H1 (cell line): ENCODE measurements around the gene THAP2. TPM values are rescaled to one million over a fixed set of nuclear protein-coding genes. Genes with fewer than 3 reads are reported as not detected.

Experiments
- CTCF ChIA-PET: fragments of 300-600 bp; sonication (Branson Sonifier 250); formaldehyde crosslinking; loops from one replicate; lab custom pipeline; 2021; ENCODE audit not compliant: partially characterized antibody; lab: Charles Lee
- POLR2A ChIA-PET: fragments of 300-600 bp; sonication (Branson Sonifier 250); formaldehyde crosslinking; loops from one replicate; lab custom pipeline; 2021; ENCODE audit warnings: inconsistent platforms; ENCODE audit not compliant: partially characterized antibody; lab: Charles Lee
- DNase-seq, 2 experiments: peaks; one replicate each; pipeline versions ENCODE4 v3.0.0 to v3.0.0-alpha.2; 2010 to 2022; ENCODE audit warnings: low spot score in 2 of 2, low read depth in 1 of 2, mixed read lengths in 1 of 2
- FAIRE-seq: peaks from 2 replicates; lab custom pipeline; 2011; peaks lifted over from hg19 to GRCh38; lab: Jason Lieb, UNC
- H2AFZ ChIP-seq: 2 replicates; pipeline ENCODE4 v1.8.1; 2012; ENCODE audit warnings: low read length, inconsistent platforms
- H2AK5ac ChIP-seq: 2 replicates; pipeline ENCODE4 v1.6.1; 2013; ENCODE audit warnings: low read depth, low read length
- H2BK120ac ChIP-seq: replicated peaks from 2 replicates; pipeline ENCODE3; 2013; ENCODE audit warnings: low read depth, low read length, inconsistent platforms
- H2BK12ac ChIP-seq: 2 replicates; pipeline ENCODE4 v1.6.1; 2013; ENCODE audit warnings: low read depth, low read length
- H2BK15ac ChIP-seq: 2 replicates; pipeline ENCODE4 v1.6.1; 2013; ENCODE audit warnings: low read length
- H2BK20ac ChIP-seq: 2 replicates; pipeline ENCODE4 v1.6.1; 2013; ENCODE audit warnings: low read length
- H2BK5ac ChIP-seq: 2 replicates; pipeline ENCODE4 v1.6.1; 2013; ENCODE audit warnings: low read depth, low read length
- H3K14ac ChIP-seq: 2 replicates; pipeline ENCODE4 v1.6.1; 2013; ENCODE audit warnings: inconsistent platforms; ENCODE audit not compliant: insufficient read length
- H3K18ac ChIP-seq: 2 replicates; pipeline ENCODE4 v1.6.1; 2013; ENCODE audit warnings: low read length; ENCODE audit errors: extremely low read depth
- H3K23ac ChIP-seq: 2 replicates; pipeline ENCODE4 v1.6.1; 2013; ENCODE audit warnings: inconsistent platforms; ENCODE audit not compliant: insufficient read length
- H3K23me2 ChIP-seq: 2 replicates; pipeline ENCODE4 v1.6.1; 2013; ENCODE audit warnings: low read depth, low read length
- H3K27ac ChIP-seq: 2 replicates; pipeline ENCODE4 v1.6.1; 2011; ENCODE audit warnings: low read depth, low read length, inconsistent platforms
- H3K27me3 ChIP-seq, 4 experiments: replicated peaks in 1 of 4; 1 replicate in 1 of 4; 2 replicates in 3 of 4; pipeline versions ENCODE4 v1.6.1 to v1.8.1; 2011 to 2013; ENCODE audit warnings: low read length in 3 of 4, mild to moderate bottlenecking in 3 of 4, inconsistent platforms in 2 of 4, mixed read lengths in 2 of 4, moderate library complexity in 1 of 4; ENCODE audit not compliant: control insufficient read depth in 3 of 4, insufficient read depth in 3 of 4; ENCODE audit errors: extremely low read depth in 1 of 4
- H3K36me3 ChIP-seq, 4 experiments: 2 replicates each; pipeline versions ENCODE4 v1.6.1 to v1.8.1; 2011 to 2013; ENCODE audit warnings: mild to moderate bottlenecking in 4 of 4, low read length in 3 of 4, moderate library complexity in 2 of 4, control low read depth in 1 of 4, inconsistent platforms in 1 of 4; ENCODE audit not compliant: insufficient read depth in 4 of 4, control insufficient read depth in 2 of 4
- H3K4ac ChIP-seq: replicated peaks from 2 replicates; pipeline ENCODE3; 2013; ENCODE audit warnings: low read length, low read depth, mixed read lengths, inconsistent platforms; ENCODE audit not compliant: insufficient read length
- H3K4me1 ChIP-seq, 4 experiments: replicated peaks in 1 of 4; 1 replicate in 1 of 4; 2 replicates in 3 of 4; pipeline versions ENCODE4 v1.6.1 to v1.8.1; 2011 to 2013; ENCODE audit warnings: low read length in 3 of 4, inconsistent platforms in 2 of 4, mixed read lengths in 1 of 4; ENCODE audit not compliant: insufficient read depth in 4 of 4, control insufficient read depth in 3 of 4
- H3K4me2 ChIP-seq, 2 experiments: 2 replicates each; pipeline versions ENCODE4 v1.6.1 to v1.8.1; 2011 to 2013; ENCODE audit warnings: low read depth in 2 of 2, low read length in 2 of 2, control low read depth in 1 of 2, inconsistent platforms in 1 of 2, mild to moderate bottlenecking in 1 of 2; ENCODE audit not compliant: insufficient read depth in 1 of 2
- H3K4me3 ChIP-seq, 4 experiments: fragments of 200-600, 300-600 bp in 1 of 4; sonication (generic), shearing (Covaris generic), sonication (Bioruptor Twin) in 1 of 4; 2 replicates each; pipeline versions ENCODE4 v1.5.1 to v1.8.1; 2011 to 2016; ENCODE audit warnings: low read length in 4 of 4, low read depth in 3 of 4, control low read depth in 2 of 4, inconsistent platforms in 2 of 4, mild to moderate bottlenecking in 2 of 4, mixed read lengths in 1 of 4, moderate library complexity in 1 of 4; ENCODE audit not compliant: insufficient read depth in 2 of 4; ENCODE audit errors: extremely low read depth in 1 of 4
- H3K56ac ChIP-seq: replicated peaks from 2 replicates; pipeline ENCODE3; 2013; ENCODE audit warnings: low read depth, mild to moderate bottlenecking, mixed read lengths, low read length, inconsistent platforms; ENCODE audit not compliant: insufficient read length
- H3K79me1 ChIP-seq: 2 replicates; pipeline ENCODE4 v1.6.1; 2013; ENCODE audit warnings: low read depth, low read length, control low read depth
- H3K79me2 ChIP-seq, 2 experiments: 2 replicates each; pipeline versions ENCODE4 v1.6.1 to v1.8.1; 2012 to 2013; ENCODE audit warnings: low read length in 2 of 2, mild to moderate bottlenecking in 2 of 2, inconsistent platforms in 1 of 2; ENCODE audit not compliant: insufficient read depth in 2 of 2, control insufficient read depth in 1 of 2
- H3K9ac ChIP-seq, 4 experiments: replicated peaks in 1 of 4; 1 replicate in 1 of 4; 2 replicates in 3 of 4; pipeline versions ENCODE4 v1.6.1 to v1.8.1; 2011 to 2013; ENCODE audit warnings: low read depth in 3 of 4, low read length in 3 of 4, control low read depth in 2 of 4, mild to moderate bottlenecking in 2 of 4, moderate library complexity in 2 of 4, inconsistent platforms in 1 of 4; ENCODE audit errors: extremely low read depth in 1 of 4
- H3K9me3 ChIP-seq, 2 experiments: 2 replicates each; pipeline versions ENCODE4 v1.6.1 to v1.8.1; 2012 to 2013; ENCODE audit warnings: mild to moderate bottlenecking in 2 of 2, moderate library complexity in 2 of 2, control low read depth in 1 of 2, inconsistent platforms in 1 of 2, low read depth in 1 of 2, low read length in 1 of 2, mixed read lengths in 1 of 2; ENCODE audit not compliant: insufficient read depth in 2 of 2
- H4K20me1 ChIP-seq, 2 experiments: replicated peaks in 1 of 2; 2 replicates each; pipeline versions ENCODE3 to v1.8.1; 2011 to 2013; ENCODE audit warnings: inconsistent platforms in 2 of 2, low read length in 2 of 2, mild to moderate bottlenecking in 1 of 2; ENCODE audit not compliant: insufficient read depth in 2 of 2, control insufficient read depth in 1 of 2
- H4K5ac ChIP-seq: 2 replicates; pipeline ENCODE4 v1.6.1; 2013; ENCODE audit warnings: low read length, low read depth, mixed read lengths, inconsistent platforms; ENCODE audit not compliant: insufficient read length
- H4K8ac ChIP-seq: 2 replicates; pipeline ENCODE4 v1.8.0; 2013; ENCODE audit warnings: mild to moderate bottlenecking, moderate library complexity, low read length, inconsistent platforms; ENCODE audit not compliant: insufficient read depth; ENCODE audit errors: extremely low read depth
- H4K91ac ChIP-seq: replicated peaks from 2 replicates; pipeline ENCODE3; 2013; ENCODE audit warnings: low read length, mixed read lengths, inconsistent platforms; ENCODE audit not compliant: insufficient read length
- CHD2 ChIP-seq: IDR thresholded peaks from 2 replicates; pipeline ENCODE4 v1.6.1; 2012; ENCODE audit warnings: low read length, improper control_type of control experiment
- CTBP2 ChIP-seq: IDR thresholded peaks from 2 replicates; pipeline ENCODE4 v1.7.0; 2011; ENCODE audit warnings: borderline replicate concordance, mild to moderate bottlenecking, moderate library complexity, mixed read lengths, low read length; ENCODE audit not compliant: insufficient read depth, insufficient read length
- EP300 ChIP-seq, 2 experiments: IDR thresholded peaks; 1 replicate in 1 of 2; 2 replicates in 1 of 2; pipeline ENCODE4 v1.6.1; 2011 to 2012; ENCODE audit warnings: low read depth in 2 of 2, low read length in 2 of 2, mild to moderate bottlenecking in 2 of 2, borderline replicate concordance in 1 of 2, inconsistent platforms in 1 of 2, moderate library complexity in 1 of 2
- HDAC2 ChIP-seq, 2 experiments: fragments of 300-600 bp in 1 of 2; sonication (generic) in 1 of 2; IDR thresholded peaks; 2 replicates each; pipeline ENCODE4 v1.6.1; 2011 to 2012; ENCODE audit warnings: low read depth in 2 of 2, low read length in 2 of 2, mild to moderate bottlenecking in 2 of 2, moderate library complexity in 2 of 2, borderline replicate concordance in 1 of 2, inconsistent platforms in 1 of 2
- HDAC6 ChIP-seq: IDR thresholded peaks from one replicate; pipeline ENCODE4 v1.7.1; 2012; ENCODE audit warnings: low read depth, mild to moderate bottlenecking, inconsistent platforms, low read length, moderate library complexity
- NRF1 ChIP-seq: IDR thresholded peaks from 2 replicates; pipeline ENCODE4 v1.6.1; 2011; ENCODE audit warnings: mild to moderate bottlenecking, low read depth, low read length, improper control_type of control experiment
- PHF8 ChIP-seq: fragments of 200-600 bp; sonication (generic); conservative IDR thresholded peaks from 2 replicates; pipeline ENCODE4 v1.7.1; 2012; ENCODE audit warnings: low read depth, mild to moderate bottlenecking, inconsistent platforms, low read length, moderate library complexity
- POLR2AphosphoS5 ChIP-seq: IDR thresholded peaks from 2 replicates; pipeline ENCODE4 v1.6.1; 2011; ENCODE audit warnings: low read depth, low read length
- POU5F1 ChIP-seq: IDR thresholded peaks from 2 replicates; pipeline ENCODE4 v1.6.1; 2011; ENCODE audit warnings: low read depth, mild to moderate bottlenecking, low read length, moderate library complexity
- RFX5 ChIP-seq: IDR thresholded peaks from 2 replicates; pipeline ENCODE4 v1.6.1; 2011; ENCODE audit warnings: low read depth, low read length, improper control_type of control experiment, borderline replicate concordance
- RNF2 ChIP-seq: fragments of 200-900, 300-1000 bp; sonication (generic); IDR thresholded peaks from 2 replicates; pipeline ENCODE4 v1.7.1; 2016; ENCODE audit warnings: borderline replicate concordance, low read depth, mild to moderate bottlenecking, antibody characterized with exemption, low read length; ENCODE audit not compliant: poor library complexity, severe bottlenecking; ENCODE audit errors: missing control alignments
- SIX5 ChIP-seq: IDR thresholded peaks from 2 replicates; pipeline ENCODE4 v1.6.1; 2011; ENCODE audit warnings: mild to moderate bottlenecking, low read depth, low read length
- SP1 ChIP-seq: IDR thresholded peaks from 2 replicates; pipeline ENCODE4 v1.6.1; 2011; ENCODE audit warnings: low read depth, low read length
- SRF ChIP-seq: IDR thresholded peaks from 2 replicates; pipeline ENCODE4 v1.6.1; 2011; ENCODE audit warnings: mild to moderate bottlenecking, low read depth, low read length, moderate library complexity
- TEAD4 ChIP-seq: IDR thresholded peaks from 2 replicates; pipeline ENCODE4 v1.6.1; 2012; ENCODE audit warnings: low read depth, low read length, inconsistent platforms, mixed read lengths
- polyA plus RNA-seq, 7 experiments: library from polyadenylated mRNA; depleted of rRNA in 3 of 7; stranded (reverse) in 5 of 7; unstranded in 2 of 7; fragments of >200 nt in 5 of 7; fragments of 200-250 nt in 2 of 7; gene quantifications; 1 replicate in 5 of 7; 2 replicates in 1 of 7; 4 replicates in 1 of 7; pipeline versions ENCODE4 v1.2.1 to v1.2.3, GENCODE V29; 2011 to 2013; ENCODE audit warnings: missing spikeins in 2 of 7, mixed read lengths in 2 of 7
- total RNA-seq: library from RNA; stranded (reverse); fragmentation: NEBNext Ultra II Directional; extraction: Animal tissue kit (Norgen Biotek cat#: 25700); gene quantifications from 2 replicates; pipeline ENCODE4 v1.2.1, GENCODE V29; 2021

Gene THAP2
- total and polyA plus RNA-seq, 2 of the 8 experiments (the other 6 are each of a cell fraction or from before 2014, with no cell fraction given), result 1.8 to 5.3 TPM

- FAIRE-seq, result no peak
Measured at GRCh38 chr12:71638499-71638898, 25.6 kb upstream of the THAP2 start.

More at GRCh38 chr12:71638499-71638898, 25.6 kb upstream of the THAP2 start:
- no peak for TF ChIP-seq HDAC6
- TF ChIP-seq NRF1, result no peak
- TF ChIP-seq PHF8, result no peak
- no peak for TF ChIP-seq RFX5
- TF ChIP-seq SIX5, result no peak
- TF ChIP-seq TEAD4, result no peak
- TF ChIP-seq CHD2, result no peak
- no peak for TF ChIP-seq HDAC2 (IDR thresholded peaks at IDR 0.05; ENCODE audit: borderline replicate concordance in 1 of 2, low read depth in 2 of 2, low read length in 2 of 2)
- TF ChIP-seq SP1, result no peak
- no peak for TF ChIP-seq CTBP2
- TF ChIP-seq POLR2AphosphoS5, result no peak
- no peak for TF ChIP-seq RNF2
- no peak for TF ChIP-seq SRF
- no peak for TF ChIP-seq POU5F1
- TF ChIP-seq EP300 (IDR thresholded peaks at IDR 0.05; ENCODE audit: borderline replicate concordance in 1 of 2, low read depth in 2 of 2, low read length in 2 of 2), result no peak
- Histone ChIP-seq H3K18ac (no peak overlapping the region), H3K14ac (no peak overlapping the region), H3K23ac (no peak overlapping the region), H2AK5ac (no peak overlapping the region), H3K36me3 (peaks cover 2 to 60% (median 44%) of the 10 kb centered on the region in 4 experiments), H3K79me1 (no peaks in the 10 kb centered on the region), H2AFZ (no peak overlapping the region), H4K5ac (no peak overlapping the region), H3K4ac (no peak overlapping the region), H3K23me2 (no peaks in the 10 kb centered on the region), H2BK5ac (no peak overlapping the region), H3K79me2 (no peaks in the 10 kb centered on the region), H4K20me1 (peaks cover 0 to 3% of the 10 kb centered on the region in 2 experiments), H3K56ac (no peak overlapping the region), H4K8ac (no peak overlapping the region), H3K4me1 (no peaks in the 10 kb centered on the region), H3K4me2 (no peak overlapping the region), H2BK15ac (no peak overlapping the region), H2BK12ac (no peak overlapping the region), H3K27me3 (no peaks in the 10 kb centered on the region), H3K27ac (no peak overlapping the region), H3K9me3 (no peaks in the 10 kb centered on the region), H3K4me3 (no peak overlapping the region), H4K91ac (no peak overlapping the region), H2BK120ac (no peak overlapping the region), H3K9ac (no peak overlapping the region), H2BK20ac (no peak overlapping the region)
- CTCF ChIA-PET, result interaction anchor here (0.6 to 3.1 kb wide), 6 partner anchors 11 to 299 kb away, joined by 3 to 21 read pairs (median 3); partner anchors contain the start of genes THAP2 and ZFC3H1
- POLR2A ChIA-PET, result interaction anchor here (0.7 kb wide), 1 partner anchor 48 kb away, joined by 3 read pairs; the partner anchor contains the start of gene TMEM19
- DNase-seq, result no peak
